OCI-LY7 (cell line): ENCODE data around the gene DOCK4.

Experiments used
- CTCF ChIP-seq: fragments of 200-600 bp; sonication (generic); conservative IDR thresholded peaks from 2 replicates; pipeline ENCODE4 v1.5.1; 2014; ENCODE audit warnings: mild to moderate bottlenecking, antibody characterized with exemption, low read length, moderate library complexity, mixed read lengths
- EZH2phosphoT487 ChIP-seq: fragments of 200-600 bp; sonication (generic); IDR thresholded peaks from 2 replicates; pipeline ENCODE4 v1.6.1; 2018; ENCODE audit warnings: low read depth, borderline replicate concordance, mild to moderate bottlenecking, mixed run types, antibody characterized with exemption, low read length, moderate library complexity, mixed read lengths

GRCh38 chr7:111992601-111993000 is 213.6 kb downstream of the DOCK4 start:
- TF ChIP-seq CTCF (no peak), EZH2phosphoT487 (no peak)
